DMS53 treated with DMSO at 0.1 percent for 48 hours (cell line): ENCODE measurements around the gene COL12A1.

Experiments used
- DNase-seq: peaks from one replicate; lab custom pipeline; 2025; ENCODE audit not compliant: unreplicated experiment; lab: John Stamatoyannopoulos, UW

Gene COL12A1

DNA sequence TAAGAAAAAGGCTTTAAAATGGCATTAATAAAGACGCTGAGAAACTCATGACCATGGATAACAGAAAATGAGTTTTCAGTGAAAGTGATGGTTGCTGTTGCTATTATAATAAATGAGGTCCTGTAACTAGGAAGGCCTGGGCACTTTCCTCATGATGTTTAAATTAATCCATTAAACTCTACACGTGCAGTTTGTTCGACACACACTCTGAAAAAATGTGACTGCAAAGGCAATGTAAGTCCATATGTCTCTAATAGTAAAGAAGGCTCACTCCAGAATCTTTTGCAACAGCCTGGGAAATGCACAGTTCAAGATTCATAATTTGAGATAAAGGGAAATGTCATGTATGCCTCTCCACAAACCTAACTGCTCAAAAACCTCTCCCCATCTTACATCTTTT is 153.4 kb downstream of the COL12A1 start:
- no peak for DNase-seq

DNA sequence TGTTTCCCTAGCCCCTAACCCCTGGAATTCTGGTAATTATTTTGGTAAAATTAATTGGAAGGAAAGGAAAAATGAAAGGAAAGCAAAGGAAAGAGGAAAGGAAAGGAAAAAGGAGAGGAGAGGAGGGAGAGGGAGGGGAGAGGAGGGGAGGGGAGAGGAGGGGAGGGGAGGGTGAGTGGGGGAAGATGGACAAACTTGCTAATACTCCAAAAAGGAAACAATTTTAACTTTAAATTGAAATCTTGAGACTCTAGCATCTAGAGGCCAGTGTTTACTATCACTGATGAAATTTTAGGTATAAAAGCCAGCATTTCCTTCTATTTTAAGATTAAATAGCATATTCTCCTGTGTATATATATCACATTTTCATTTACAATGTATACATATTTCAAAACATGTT is 156.5 kb downstream of the COL12A1 start:
- no peak for DNase-seq

DNA sequence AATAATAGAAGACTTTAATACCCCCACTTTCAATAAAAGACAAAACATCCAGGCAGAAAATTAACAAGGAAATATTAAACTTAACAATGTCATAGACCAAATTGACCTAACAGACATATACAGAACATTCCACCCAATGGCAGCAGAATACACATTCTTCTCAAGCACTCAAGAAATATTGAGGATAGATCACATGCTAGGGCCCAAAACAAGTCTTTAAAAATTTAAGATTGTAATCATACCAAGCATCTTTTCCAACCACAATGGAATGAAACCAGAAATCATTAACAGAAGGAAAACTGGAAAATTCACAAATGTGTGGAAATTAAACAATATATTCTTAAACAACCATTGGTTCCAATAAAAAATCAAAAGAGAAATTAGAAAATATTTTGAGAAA is 161.0 kb downstream of the COL12A1 start:
- no peak for DNase-seq

DNA sequence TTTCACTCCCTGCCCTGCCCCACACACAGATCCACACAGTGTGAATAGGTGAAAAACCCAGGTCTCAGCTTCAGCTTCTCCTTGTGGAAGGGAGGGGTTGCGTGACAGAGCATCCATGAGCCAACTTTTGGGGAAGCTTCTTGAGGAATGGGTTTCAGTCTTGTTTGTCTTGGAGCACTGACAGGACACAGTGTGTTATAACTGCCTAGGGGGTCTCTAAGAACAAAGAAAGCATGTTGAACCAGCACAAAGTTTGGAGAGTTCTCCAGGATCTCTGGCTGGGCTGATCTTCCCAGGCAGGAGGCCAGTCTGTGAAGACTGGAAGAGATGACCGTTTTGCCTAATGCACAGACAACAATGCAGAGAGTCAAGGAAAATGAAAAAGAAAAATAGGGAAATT is 164.5 kb downstream of the COL12A1 start:
- DNase-seq = no peak
